HEK293 (cell line): ENCODE results near the gene PRDM11.
A peak's percentile ranks its signal among the peaks of the same experiment; 100 is the strongest.

Experiments used
- BCL11B ChIP-seq: fragments of 450-650 bp; formaldehyde crosslinking; IDR thresholded peaks from 2 replicates; pipeline ENCODE4 v1.5.1; 2016; ENCODE audit warnings: low read depth, missing biosample characterization, missing genetic modification characterization
- BCL6B ChIP-seq: fragments of 450-650 bp; formaldehyde crosslinking; IDR thresholded peaks from 2 replicates; pipeline ENCODE4 v1.5.1; 2017; ENCODE audit warnings: missing biosample characterization, missing genetic modification characterization
- HOXA7 ChIP-seq: sonication (generic); formaldehyde crosslinking; IDR thresholded peaks from 2 replicates; pipeline ENCODE4 v1.8.1; 2022; ENCODE audit warnings: missing genetic modification reagents, borderline replicate concordance
- HOXD13 ChIP-seq: sonication (generic); formaldehyde crosslinking; IDR thresholded peaks from 2 replicates; pipeline ENCODE4 v1.8.0; 2022; ENCODE audit warnings: missing genetic modification reagents, borderline replicate concordance
- KLF10 ChIP-seq: fragments of 450-650 bp; IDR thresholded peaks from 2 replicates; pipeline ENCODE4 v1.5.1; 2018; ENCODE audit warnings: missing biosample characterization, mild to moderate bottlenecking, missing genetic modification characterization
- PBX3 ChIP-seq: sonication (generic); formaldehyde crosslinking; IDR thresholded peaks from 2 replicates; pipeline ENCODE4 v1.8.1; 2022; ENCODE audit warnings: mild to moderate bottlenecking, moderate library complexity, missing genetic modification reagents
- PRDM10 ChIP-seq: fragments of 450-650 bp; formaldehyde crosslinking; IDR thresholded peaks from 2 replicates; pipeline ENCODE4 v1.5.1; 2016; ENCODE audit warnings: missing biosample characterization, missing genetic modification characterization
- WT1 ChIP-seq: fragments of 450-650 bp; formaldehyde crosslinking; IDR thresholded peaks from 2 replicates; pipeline ENCODE4 v1.5.1; 2016; ENCODE audit warnings: missing biosample characterization, missing genetic modification characterization
- ZBTB10 ChIP-seq: fragments of 450-650 bp; formaldehyde crosslinking; IDR thresholded peaks from 2 replicates; pipeline ENCODE4 v1.5.1; 2016; ENCODE audit warnings: missing biosample characterization, missing genetic modification characterization
- ZBTB17 ChIP-seq: fragments of 450-650 bp; formaldehyde crosslinking; IDR thresholded peaks from 2 replicates; pipeline ENCODE4 v1.5.1; 2016; ENCODE audit warnings: missing biosample characterization, missing genetic modification characterization
- ZBTB26 ChIP-seq: fragments of 450-650 bp; formaldehyde crosslinking; optimal IDR thresholded peaks from 2 replicates; pipeline ENCODE3; 2016; ENCODE audit warnings: missing biosample characterization, mild to moderate bottlenecking, missing genetic modification characterization
- ZFHX2 ChIP-seq: fragments of 450-650 bp; formaldehyde crosslinking; conservative IDR thresholded peaks from 2 replicates; pipeline ENCODE4 v1.5.1; 2016; ENCODE audit warnings: missing biosample characterization, missing genetic modification characterization
- ZFP37 ChIP-seq: fragments of 450-650 bp; formaldehyde crosslinking; IDR thresholded peaks from 2 replicates; pipeline ENCODE4 v1.5.1; 2016; ENCODE audit warnings: missing biosample characterization, missing genetic modification characterization
- ZNF10 ChIP-seq: fragments of 450-650 bp; formaldehyde crosslinking; IDR thresholded peaks from 2 replicates; pipeline ENCODE4 v1.5.1; 2017; ENCODE audit warnings: missing biosample characterization, missing genetic modification characterization
- ZNF146 ChIP-seq: fragments of 450-650 bp; formaldehyde crosslinking; IDR thresholded peaks from 2 replicates; pipeline ENCODE4 v1.5.1; 2016; ENCODE audit warnings: missing biosample characterization, missing genetic modification characterization
- ZNF16 ChIP-seq: fragments of 450-650 bp; formaldehyde crosslinking; IDR thresholded peaks from 2 replicates; pipeline ENCODE4 v1.5.1; 2016; ENCODE audit warnings: low read depth, missing biosample characterization, missing genetic modification characterization
- ZNF18 ChIP-seq: fragments of 450-650 bp; formaldehyde crosslinking; IDR thresholded peaks from 2 replicates; pipeline ENCODE4 v1.5.1; 2016; ENCODE audit warnings: missing biosample characterization, missing genetic modification characterization
- ZNF19 ChIP-seq: fragments of 450-650 bp; formaldehyde crosslinking; IDR thresholded peaks from 2 replicates; pipeline ENCODE4; 2016; ENCODE audit warnings: missing biosample characterization, missing genetic modification characterization, low read depth
- ZNF202 ChIP-seq: fragments of 450-650 bp; formaldehyde crosslinking; IDR thresholded peaks from 2 replicates; pipeline ENCODE4 v1.5.1; 2016; ENCODE audit warnings: missing biosample characterization, missing genetic modification characterization, borderline replicate concordance
- ZNF394 ChIP-seq: fragments of 450-650 bp; formaldehyde crosslinking; IDR thresholded peaks from 2 replicates; pipeline ENCODE4 v1.5.1; 2016; ENCODE audit warnings: missing biosample characterization, missing genetic modification characterization, mild to moderate bottlenecking, moderate library complexity, borderline replicate concordance
- ZNF423 ChIP-seq: fragments of 450-650 bp; formaldehyde crosslinking; IDR thresholded peaks from 2 replicates; pipeline ENCODE4 v1.5.1; 2016; ENCODE audit warnings: missing biosample characterization, missing genetic modification characterization
- ZNF549 ChIP-seq: fragments of 450-650 bp; IDR thresholded peaks from 2 replicates; pipeline ENCODE4 v1.5.1; 2018; ENCODE audit warnings: missing biosample characterization, missing genetic modification characterization, mild to moderate bottlenecking, inconsistent platforms, moderate library complexity
- ZNF558 ChIP-seq: fragments of 450-650 bp; formaldehyde crosslinking; IDR thresholded peaks from 2 replicates; pipeline ENCODE4 v1.5.1; 2016; ENCODE audit warnings: missing biosample characterization, missing genetic modification characterization
- ZNF791 ChIP-seq: fragments of 450-650 bp; formaldehyde crosslinking; IDR thresholded peaks from 2 replicates; pipeline ENCODE4 v1.5.1; 2016; ENCODE audit warnings: missing biosample characterization, missing genetic modification characterization

PRDM11 gene

GRCh38 chr11:45147017-45147728 is 734 bp downstream of the PRDM11 start (continued):
- TF ChIP-seq ZNF558 (no peak), KLF10 (tag by site-specific recombination) (peak; percentile 80), ZNF423 (tag by site-specific recombination) (no peak), ZNF19 (tag by site-specific recombination) (no peak), ZBTB10 (0 out of 2 replicates have a peak, but pooled peaks have one; percentile 15), ZNF791 (tag by site-specific recombination) (no peak), ZBTB17 (tag by site-specific recombination) (no peak), HOXA7 (CRISPR knock-in tag) (no peak), BCL6B (tag by site-specific recombination) (no peak), ZFHX2 (tag by site-specific recombination) (peak; percentile 27; the same call in 1 of the 2 replicates), ZNF394 (tag by site-specific recombination) (no peak), ZNF146 (tag by site-specific recombination) (no peak), PRDM10 (tag by site-specific recombination) (no peak), ZNF18 (tag by site-specific recombination) (no peak), PBX3 (CRISPR knock-in tag) (peak; percentile 99), ZBTB26 (tag by site-specific recombination) (peak; percentile 67), ZNF202 (tag by site-specific recombination) (no peak), ZNF16 (tag by site-specific recombination) (no peak), ZFP37 (no peak), WT1 (tag by site-specific recombination) (no peak), ZNF549 (tag by site-specific recombination) (no peak), HOXD13 (CRISPR knock-in tag) (0 out of 2 replicates have a peak, but pooled peaks have one; percentile 37), BCL11B (tag by site-specific recombination) (no peak), ZNF10 (no peak)
